H7 (cell line): ENCODE data around the gene ZNF283. TPM values are rescaled to one million over a fixed set of nuclear protein-coding genes. Genes with fewer than 3 reads are reported as not detected.
"Not testable (repeated sequence)": the region's sequence is repeated elsewhere in the genome, so short reads cannot be mapped to it uniquely, and the experiment has no call there.

ENCODE experiments used
- DNase-seq: peaks from one replicate; pipeline ENCODE4 v3.0.0; 2012
- H3K27me3 ChIP-seq: 2 replicates; pipeline ENCODE4 v1.6.0; 2011; ENCODE audit warnings: mild to moderate bottlenecking, low read length; ENCODE audit not compliant: control insufficient read depth, insufficient read depth
- H3K36me3 ChIP-seq: replicated peaks from 2 replicates; pipeline ENCODE4 v1.5.1; 2011; ENCODE audit warnings: low read length; ENCODE audit not compliant: control insufficient read depth, insufficient read depth
- H3K4me3 ChIP-seq: 2 replicates; pipeline ENCODE4 v1.5.1; 2011; ENCODE audit warnings: low read depth, mild to moderate bottlenecking, control low read depth, low read length, moderate library complexity; ENCODE audit not compliant: insufficient read depth
- total RNA-seq: library from RNA; depleted of rRNA; stranded (reverse); fragments of >200 nt; shearing (Covaris generic); gene quantifications from 2 replicates; pipeline ENCODE4 v1.2.3, GENCODE V29; 2014

ZNF283 gene
- total RNA-seq, 1 experiment from 2014 or later = 0.55 TPM

DNA sequence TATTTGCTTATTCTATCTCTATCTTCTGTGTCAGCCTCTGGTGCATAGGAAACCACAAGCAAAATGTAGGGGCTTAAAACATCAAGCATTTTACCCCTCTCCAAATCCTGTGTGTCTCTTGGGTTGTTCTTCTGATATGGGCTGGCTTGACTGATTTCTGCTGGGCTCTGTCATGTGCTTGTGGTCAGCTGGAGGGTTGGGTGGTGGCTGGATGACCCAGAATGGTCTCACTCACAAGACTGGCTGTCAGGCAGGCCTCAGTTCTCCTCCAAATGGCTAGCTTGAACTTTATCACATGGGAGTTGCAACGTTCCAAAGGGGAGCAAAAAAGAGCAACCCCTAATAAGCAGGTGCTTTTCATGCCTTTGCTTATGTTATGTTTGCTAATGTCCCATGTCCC lies 15.3 kb upstream of the ZNF283 start:
- no peak overlapping the region for H3K4me3 ChIP-seq
- H3K36me3 ChIP-seq = no peaks in the 10 kb centered on the region
- no peak for DNase-seq
- H3K27me3 ChIP-seq = no peaks in the 10 kb centered on the region

DNA sequence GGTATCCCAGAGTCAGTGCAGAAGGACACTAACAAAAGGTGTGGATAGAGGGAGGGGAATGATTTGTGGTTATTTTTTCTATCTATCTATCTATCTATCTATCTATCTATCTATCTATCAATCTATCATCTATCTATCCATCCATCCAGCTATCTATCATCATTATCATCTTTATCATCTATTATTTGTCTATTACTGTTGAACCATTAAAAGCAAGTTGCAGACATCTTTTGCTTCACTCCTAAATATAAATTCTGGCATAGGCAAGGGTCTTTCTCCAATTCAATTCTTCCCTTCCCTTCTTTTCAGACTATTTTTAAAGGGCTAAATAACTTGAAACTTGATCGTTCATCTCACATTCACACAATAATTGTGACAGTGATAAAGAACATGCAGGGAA lies 14.9 kb upstream of the ZNF283 start:
- H3K4me3 ChIP-seq = no peak overlapping the region
- H3K27me3 ChIP-seq = no peaks in the 10 kb centered on the region
- H3K36me3 ChIP-seq = no peaks in the 10 kb centered on the region
- DNase-seq = no peak

DNA sequence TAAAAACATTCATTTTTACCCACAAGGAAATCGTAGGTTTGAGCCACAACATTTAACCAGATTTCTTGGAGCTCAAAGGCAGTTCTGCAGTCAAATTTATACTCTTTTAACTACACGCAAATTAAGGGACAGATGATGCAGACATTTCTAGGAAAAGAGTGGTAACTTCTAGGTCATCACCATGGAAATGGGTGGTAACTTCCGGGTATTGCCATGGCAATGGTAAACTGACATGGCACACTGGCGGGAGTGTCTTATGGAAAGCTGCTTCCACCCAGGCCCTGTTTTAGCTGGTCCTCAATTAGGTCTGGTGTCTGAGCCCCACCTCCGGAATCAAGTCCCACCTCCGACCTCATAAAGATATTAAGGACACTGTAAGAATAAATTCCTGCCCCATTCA lies 14.4 kb upstream of the ZNF283 start:
- no peaks in the 10 kb centered on the region for H3K36me3 ChIP-seq
- H3K27me3 ChIP-seq = no peaks in the 10 kb centered on the region
- DNase-seq = no peak
- no peak overlapping the region for H3K4me3 ChIP-seq

DNA sequence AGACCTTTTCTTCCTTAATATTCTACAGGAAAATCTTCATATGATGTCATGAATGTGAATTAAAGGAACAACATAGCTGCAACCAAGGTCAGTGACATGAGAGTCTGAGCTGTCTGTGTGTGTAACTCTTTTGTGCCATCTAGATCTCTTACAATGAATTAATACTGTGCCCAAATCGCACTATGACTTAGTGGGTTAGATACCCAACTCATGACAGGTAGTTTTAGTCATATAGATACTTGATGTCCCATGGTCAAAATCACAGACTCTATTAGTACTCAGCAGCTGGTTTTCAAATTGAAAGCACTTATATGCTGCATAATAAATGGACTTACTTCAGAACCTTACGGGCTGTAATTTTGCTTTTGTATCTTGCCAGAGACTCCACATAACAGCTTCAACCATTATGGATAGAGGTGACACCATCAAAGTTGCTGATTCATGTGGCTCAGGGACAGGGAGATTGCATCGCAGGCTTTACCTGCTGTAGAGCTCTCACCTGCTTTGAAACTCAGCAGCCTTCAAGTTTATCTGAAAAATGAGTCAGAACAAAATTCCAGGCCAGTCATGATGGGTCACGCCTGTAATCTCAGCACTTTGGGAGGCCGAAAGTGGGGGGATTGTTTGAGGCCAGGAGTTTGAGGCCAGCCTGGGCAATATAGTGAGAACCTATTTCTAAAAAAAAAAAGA lies 12.3 kb upstream of the ZNF283 start:
- no peak overlapping the region for H3K4me3 ChIP-seq
- no peak for DNase-seq
- H3K27me3 ChIP-seq = no peaks in the 10 kb centered on the region
- no peaks in the 10 kb centered on the region for H3K36me3 ChIP-seq

DNA sequence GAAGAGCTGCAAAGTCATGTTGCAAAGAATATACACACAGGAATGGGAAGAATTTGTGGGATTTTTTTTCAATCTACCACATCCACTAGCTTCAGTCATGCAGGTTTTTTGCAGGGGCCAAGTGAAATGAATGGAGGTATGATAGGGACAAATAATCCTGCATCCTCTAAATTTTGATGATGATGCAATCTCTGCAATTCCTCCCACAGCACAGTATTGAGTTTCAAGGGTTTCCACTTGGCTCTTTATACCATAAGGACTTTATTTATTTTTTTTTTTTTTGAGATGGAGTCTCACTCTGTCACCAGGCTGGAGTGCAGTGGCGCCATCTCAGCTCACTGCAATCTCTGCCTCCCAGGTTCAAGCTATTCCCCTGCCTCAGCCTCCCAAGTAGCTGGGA lies 9.7 kb upstream of the ZNF283 start:
- DNase-seq, H3K36me3 ChIP-seq, H3K4me3 ChIP-seq, H3K27me3 ChIP-seq: not testable (repeated sequence)

DNA sequence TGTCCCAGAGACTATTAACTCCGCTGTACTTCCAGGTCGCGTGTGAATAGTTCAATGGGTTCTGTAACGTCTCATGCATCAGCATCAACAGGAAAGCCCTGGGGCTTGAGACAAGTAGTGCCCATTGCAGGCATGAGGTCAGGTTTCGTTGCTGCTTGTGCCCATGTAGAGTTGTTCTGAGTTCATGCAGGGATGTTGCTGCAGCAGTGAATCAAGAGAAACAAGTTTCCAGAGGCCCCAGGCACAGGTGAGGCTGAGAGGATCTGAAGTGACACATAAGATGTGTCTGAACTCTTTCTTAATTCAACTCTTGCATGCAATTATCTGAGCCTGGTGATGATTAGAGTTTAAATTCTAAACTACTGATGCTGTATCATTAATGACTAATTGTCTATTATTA lies 8.6 kb upstream of the ZNF283 start:
- Histone ChIP-seq H3K4me3 (no peak overlapping the region), H3K27me3 (no peaks in the 10 kb centered on the region), H3K36me3 (no peaks in the 10 kb centered on the region)
- DNase-seq = no peak

DNA sequence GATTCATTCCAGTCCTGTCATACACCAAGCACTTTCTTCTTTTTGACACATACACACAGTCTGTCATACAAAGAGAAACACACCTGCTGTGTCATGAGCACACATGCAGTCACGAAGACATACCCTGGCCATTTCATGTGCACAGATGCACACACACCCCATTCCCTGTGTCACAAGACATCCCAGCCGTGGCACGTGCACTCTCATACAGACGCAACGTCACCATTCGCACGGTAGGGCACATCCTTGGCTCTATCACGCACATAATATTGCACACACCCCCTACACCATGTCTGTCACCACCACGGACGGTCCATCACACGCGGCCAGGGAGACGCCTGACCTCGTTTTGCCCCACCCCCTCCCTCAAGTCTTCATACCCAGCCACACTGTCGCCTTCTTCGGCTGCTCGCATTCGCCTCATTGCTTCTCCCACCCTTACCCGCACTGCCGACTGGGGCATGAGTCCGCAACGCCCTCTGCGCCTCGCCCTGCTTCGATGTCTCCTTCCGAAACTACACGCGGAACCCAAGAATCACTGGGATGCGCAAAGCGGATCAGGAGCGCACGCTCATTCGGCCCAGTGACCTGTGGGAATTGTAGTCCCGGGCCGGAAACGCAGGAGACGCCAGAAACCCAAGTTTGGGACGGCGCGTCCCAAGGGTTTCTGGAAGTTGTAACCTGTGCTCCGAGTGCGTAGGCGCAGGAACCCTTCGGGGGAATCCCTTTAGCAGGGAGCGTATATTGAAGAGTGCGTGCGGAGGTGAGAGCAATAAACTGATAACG lies 6.8 kb upstream of the ZNF283 start:
- no peak for DNase-seq
- H3K36me3 ChIP-seq = no peaks in the 10 kb centered on the region
- no peak overlapping the region for H3K4me3 ChIP-seq
- H3K27me3 ChIP-seq = no peaks in the 10 kb centered on the region

DNA sequence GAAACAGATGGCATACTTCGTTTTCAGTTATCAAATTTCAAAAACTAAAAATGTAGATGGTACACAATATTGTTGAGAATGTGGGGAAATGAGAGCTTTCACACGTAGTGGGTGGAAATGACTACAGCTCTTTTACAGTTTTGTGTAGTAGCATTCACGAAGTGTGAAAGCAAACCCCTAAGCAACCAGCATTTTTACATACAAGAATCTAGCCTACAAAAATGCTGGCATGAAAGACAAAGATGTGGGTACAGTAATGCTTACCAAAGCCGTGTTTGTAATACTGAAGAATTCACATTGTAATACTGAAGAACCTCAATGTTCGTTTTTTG lies 6.3 kb upstream of the ZNF283 start:
- H3K27me3 ChIP-seq = no peaks in the 10 kb centered on the region
- no peak overlapping the region for H3K4me3 ChIP-seq
- no peak for DNase-seq
- no peaks in the 10 kb centered on the region for H3K36me3 ChIP-seq

DNA sequence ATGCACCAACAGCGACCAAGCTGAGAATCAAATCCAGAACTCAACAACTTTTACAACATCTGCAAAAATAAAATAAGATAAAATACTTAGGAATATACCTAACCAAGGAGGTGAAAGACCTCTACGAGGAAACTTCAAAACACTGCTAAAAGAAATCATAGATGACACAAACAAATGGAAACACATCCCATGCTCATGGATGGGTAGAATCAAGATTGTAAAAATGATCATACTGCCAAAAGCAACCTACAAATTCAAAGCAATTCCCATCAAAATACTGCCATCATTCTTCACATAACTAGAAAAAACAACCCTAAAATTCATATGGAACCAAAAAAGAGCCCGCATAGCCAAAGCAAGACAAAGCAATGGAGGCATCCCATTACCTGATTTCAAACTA lies 3.3 kb upstream of the ZNF283 start:
- not testable (repeated sequence) for H3K36me3 ChIP-seq, H3K4me3 ChIP-seq, H3K27me3 ChIP-seq, DNase-seq

DNA sequence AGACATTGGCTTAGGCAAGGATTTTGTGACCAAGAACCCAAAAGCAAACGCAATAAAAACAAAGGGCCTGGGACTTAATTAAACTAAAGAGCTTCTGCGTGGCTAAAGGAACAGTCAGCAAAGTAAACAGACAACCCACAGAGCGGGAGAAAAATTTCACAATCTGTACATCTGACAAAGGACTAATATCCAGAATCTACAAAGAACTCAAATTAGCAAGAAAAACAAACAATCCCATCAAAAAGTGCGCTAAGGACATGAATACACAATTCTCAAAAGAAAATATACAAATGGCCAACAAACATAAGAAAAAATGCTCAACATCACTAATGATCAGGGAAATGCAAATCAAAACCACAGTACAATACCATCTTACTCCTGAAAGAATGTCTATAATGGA lies 2.5 kb upstream of the ZNF283 start:
- DNase-seq, H3K36me3 ChIP-seq, H3K27me3 ChIP-seq, H3K4me3 ChIP-seq: not testable (repeated sequence)

DNA sequence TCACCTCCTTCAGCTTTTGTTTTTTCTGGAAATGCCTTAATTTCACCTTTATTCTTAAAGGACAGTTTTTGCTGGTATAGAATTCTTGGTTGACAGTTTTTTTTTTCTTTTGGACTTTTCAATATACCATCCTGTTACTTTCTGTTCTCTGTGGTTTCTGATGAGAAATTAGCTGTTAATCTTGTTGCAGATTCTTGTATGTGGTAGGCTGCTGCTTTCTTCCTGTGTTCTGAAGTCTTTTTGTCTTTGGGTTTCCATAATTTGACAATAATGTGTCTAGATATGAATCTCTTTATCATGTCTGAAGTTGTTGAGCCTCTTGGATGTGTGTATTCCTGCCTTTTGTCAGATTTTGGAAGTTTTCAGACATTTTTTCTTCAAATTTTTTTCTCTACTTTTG lies 12.0 kb downstream of the ZNF283 start:
- H3K36me3 ChIP-seq = peaks cover 8% of the 10 kb centered on the region
- H3K27me3 ChIP-seq = no peaks in the 10 kb centered on the region
- DNase-seq = no peak
- no peak overlapping the region for H3K4me3 ChIP-seq

DNA sequence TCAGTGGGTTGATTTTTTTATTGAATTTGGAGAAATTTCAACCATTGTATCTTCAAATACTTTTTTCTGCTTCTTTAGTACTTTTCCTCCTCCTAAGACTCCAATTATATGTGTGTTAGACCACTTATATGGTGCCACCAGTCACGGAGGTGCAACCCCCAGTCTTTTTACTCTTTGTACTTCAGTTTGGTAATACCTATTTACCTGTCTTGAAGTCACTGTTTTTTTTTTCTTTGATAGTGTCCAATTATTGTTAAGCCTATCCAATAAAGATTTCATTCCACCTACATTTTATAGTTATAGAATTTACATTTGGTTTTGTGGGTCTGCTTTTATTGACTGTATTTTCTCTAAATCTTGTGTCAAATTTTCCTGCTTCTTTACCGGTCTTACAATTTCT lies 14.9 kb downstream of the ZNF283 start:
- peaks cover 8% of the 10 kb centered on the region for H3K36me3 ChIP-seq
- DNase-seq = no peak
- H3K4me3 ChIP-seq = no peak overlapping the region

DNA sequence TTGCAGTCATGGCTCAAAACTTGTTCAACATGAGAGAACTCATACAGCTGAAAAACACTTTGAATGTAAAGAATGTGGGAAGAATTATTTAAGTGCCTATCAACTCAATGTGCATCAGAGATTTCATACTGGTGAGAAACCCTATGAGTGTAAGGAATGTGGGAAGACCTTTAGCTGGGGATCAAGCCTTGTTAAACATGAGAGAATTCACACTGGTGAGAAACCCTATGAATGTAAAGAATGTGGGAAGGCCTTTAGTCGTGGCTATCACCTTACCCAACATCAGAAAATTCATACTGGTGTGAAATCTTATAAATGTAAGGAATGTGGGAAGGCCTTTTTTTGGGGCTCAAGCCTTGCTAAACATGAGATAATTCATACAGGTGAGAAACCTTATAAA lies 20.1 kb downstream of the ZNF283 start:
- Histone ChIP-seq H3K4me3 (no peak overlapping the region), H3K27me3 (no peaks in the 10 kb centered on the region), H3K36me3 (peaks cover 2% of the 10 kb centered on the region)
- no peak for DNase-seq

More for the DNA sequence above, 14.9 kb downstream of the ZNF283 start:
- no peaks in the 10 kb centered on the region for H3K27me3 ChIP-seq

DNA sequence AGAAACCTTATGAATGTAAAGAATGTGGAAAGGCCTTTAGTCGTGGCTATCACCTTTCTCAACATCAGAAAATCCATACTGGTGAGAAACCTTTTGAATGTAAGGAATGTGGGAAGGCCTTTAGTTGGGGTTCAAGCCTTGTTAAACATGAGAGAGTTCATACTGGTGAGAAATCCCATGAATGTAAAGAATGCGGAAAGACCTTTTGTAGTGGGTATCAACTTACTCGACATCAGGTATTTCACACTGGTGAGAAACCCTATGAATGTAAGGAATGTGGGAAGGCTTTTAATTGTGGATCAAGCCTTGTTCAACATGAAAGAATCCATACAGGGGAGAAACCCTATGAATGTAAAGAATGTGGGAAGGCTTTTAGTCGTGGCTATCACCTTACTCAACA lies 20.8 kb downstream of the ZNF283 start:
- no peaks in the 10 kb centered on the region for H3K27me3 ChIP-seq
- no peak overlapping the region for H3K4me3 ChIP-seq
- peaks cover 2% of the 10 kb centered on the region for H3K36me3 ChIP-seq
- DNase-seq = no peak

DNA sequence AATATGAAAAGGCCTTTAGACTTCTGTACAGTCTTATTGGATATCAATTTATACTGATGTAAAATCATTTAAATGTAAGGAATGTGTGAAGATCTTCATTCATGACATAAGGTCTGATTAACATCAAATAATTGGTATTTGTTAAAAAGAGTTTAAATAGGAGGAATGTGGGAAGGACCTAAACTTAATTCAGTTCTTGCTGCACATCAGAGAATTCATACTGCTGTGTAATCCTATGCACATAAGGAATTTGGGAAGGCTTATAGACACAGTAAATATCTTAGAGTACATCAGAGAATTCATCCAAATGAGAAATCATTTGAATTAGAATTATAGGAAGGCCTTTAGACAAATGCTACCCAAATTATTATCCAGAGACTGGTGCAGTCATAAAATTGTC lies 21.7 kb downstream of the ZNF283 start:
- no peak overlapping the region for H3K4me3 ChIP-seq
- no peaks in the 10 kb centered on the region for H3K27me3 ChIP-seq
- DNase-seq = no peak
- H3K36me3 ChIP-seq = peaks cover 2% of the 10 kb centered on the region
